Astrocyte (in vitro differentiated cells and primary cell): ENCODE results near the gene CMTR1.

Experiments
- EZH2 ChIP-seq: IDR thresholded peaks from 2 replicates; pipeline ENCODE4 v1.6.1; 2012; ENCODE audit warnings: mild to moderate bottlenecking, low read length, inconsistent platforms; ENCODE audit not compliant: insufficient read depth
- TF ChIP-seq, protein P1 (sequence below): IDR thresholded peaks from 2 replicates; pipeline ENCODE4 v1.5.1; 2011; ENCODE audit warnings: low read depth, mild to moderate bottlenecking, inconsistent platforms, low read length, moderate library complexity; ENCODE audit not compliant: insufficient read depth

DNA sequence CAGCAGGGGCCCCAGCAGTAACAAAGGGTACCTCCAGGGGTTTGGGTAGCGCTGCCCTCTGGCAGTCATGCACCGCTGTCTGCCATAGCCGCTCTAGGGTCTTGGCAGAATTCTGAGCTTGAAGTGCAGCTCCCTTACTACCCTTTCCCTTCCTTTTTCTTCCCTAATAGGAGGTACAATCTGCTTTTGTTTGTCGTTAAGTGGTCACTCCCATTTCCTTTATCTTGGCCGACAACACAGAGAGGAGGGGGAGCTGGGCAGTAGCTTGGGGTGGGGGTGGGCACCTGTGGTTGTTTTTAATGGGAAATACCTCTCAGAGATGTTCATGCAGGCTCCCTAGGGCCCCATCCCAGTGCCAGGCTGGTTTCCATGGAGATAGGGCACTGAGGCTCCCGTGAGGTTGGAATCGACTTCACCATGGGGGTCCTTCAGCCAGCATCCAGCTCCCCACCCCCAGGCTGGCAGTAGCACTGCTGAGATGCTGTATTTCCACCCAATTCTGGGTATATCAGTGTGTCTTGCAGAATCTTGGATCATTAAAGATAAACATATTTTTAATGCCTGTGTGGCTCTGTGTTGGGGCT is 48.0 kb downstream of the CMTR1 start:
- TF ChIP-seq, protein P1, sequence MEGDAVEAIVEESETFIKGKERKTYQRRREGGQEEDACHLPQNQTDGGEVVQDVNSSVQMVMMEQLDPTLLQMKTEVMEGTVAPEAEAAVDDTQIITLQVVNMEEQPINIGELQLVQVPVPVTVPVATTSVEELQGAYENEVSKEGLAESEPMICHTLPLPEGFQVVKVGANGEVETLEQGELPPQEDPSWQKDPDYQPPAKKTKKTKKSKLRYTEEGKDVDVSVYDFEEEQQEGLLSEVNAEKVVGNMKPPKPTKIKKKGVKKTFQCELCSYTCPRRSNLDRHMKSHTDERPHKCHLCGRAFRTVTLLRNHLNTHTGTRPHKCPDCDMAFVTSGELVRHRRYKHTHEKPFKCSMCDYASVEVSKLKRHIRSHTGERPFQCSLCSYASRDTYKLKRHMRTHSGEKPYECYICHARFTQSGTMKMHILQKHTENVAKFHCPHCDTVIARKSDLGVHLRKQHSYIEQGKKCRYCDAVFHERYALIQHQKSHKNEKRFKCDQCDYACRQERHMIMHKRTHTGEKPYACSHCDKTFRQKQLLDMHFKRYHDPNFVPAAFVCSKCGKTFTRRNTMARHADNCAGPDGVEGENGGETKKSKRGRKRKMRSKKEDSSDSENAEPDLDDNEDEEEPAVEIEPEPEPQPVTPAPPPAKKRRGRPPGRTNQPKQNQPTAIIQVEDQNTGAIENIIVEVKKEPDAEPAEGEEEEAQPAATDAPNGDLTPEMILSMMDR = no peak
- no peak for TF ChIP-seq EZH2
